GM21825 (cell line): ENCODE results near the gene TMEM143.
"Not testable (repeated sequence)": the region's sequence is repeated elsewhere in the genome, so short reads cannot be mapped to it uniquely, and the experiment has no call there.

Experiments used
- ATAC-seq: cut with Tn5 transposase; IDR thresholded peaks from one replicate; pipeline ENCODE4 v1.9.1; 2021; ENCODE audit warnings: mild to moderate bottlenecking, moderate library complexity; ENCODE audit not compliant: unreplicated experiment

Gene TMEM143

GRCh38 chr19:48363810-48364597 is at the start of gene TMEM143, which contains the start of gene SYNGR4:
Gene TMEM143 (minus strand): TSS chr19:48363940. CDS start chr19:48363920, 20 bp downstream.
Gene SYNGR4 (plus strand): TSS chr19:48364367. CDS start chr19:48365843, 1,476 bp downstream.
- ATAC-seq, result peak; percentile 76

- ATAC-seq, result no peak
Observed at GRCh38 chr19:48405850-48406249, 42.1 kb upstream of the TMEM143 start.

GRCh38 chr19:48405010-48405659 is 41.4 kb upstream of the TMEM143 start:
- no peak for ATAC-seq

- ATAC-seq, result peak; percentile 47
Observed at GRCh38 chr19:48403606-48404005, 39.9 kb upstream of the TMEM143 start.

GRCh38 chr19:48401287-48401686 is 37.5 kb upstream of the TMEM143 start:
- no peak for ATAC-seq

- ATAC-seq, result no peak
Observed at GRCh38 chr19:48400018-48400742, 36.4 kb upstream of the TMEM143 start.

- peak; percentile 45 for ATAC-seq
Observed at GRCh38 chr19:48398375-48399235, 34.9 kb upstream of the TMEM143 start.

GRCh38 chr19:48398102-48398374 is 34.3 kb upstream of the TMEM143 start:
- ATAC-seq, result peak; percentile 3

- ATAC-seq, result no peak
Observed at GRCh38 chr19:48397263-48398101, 33.7 kb upstream of the TMEM143 start.

- ATAC-seq, result no peak
Observed at GRCh38 chr19:48396824-48397176, 33.1 kb upstream of the TMEM143 start.

GRCh38 chr19:48396016-48396823 is 32.5 kb upstream of the TMEM143 start:
- ATAC-seq, result no peak

GRCh38 chr19:48395499-48395898 is 31.8 kb upstream of the TMEM143 start:
- ATAC-seq, result no peak

- ATAC-seq, result no peak
Observed at GRCh38 chr19:48395170-48395455, 31.4 kb upstream of the TMEM143 start.

GRCh38 chr19:48394331-48395169 is 30.8 kb upstream of the TMEM143 start:
- ATAC-seq, result no peak

GRCh38 chr19:48393559-48394330 is 30.0 kb upstream of the TMEM143 start, which contains the start of gene GRIN2D:
Gene GRIN2D (plus strand): TSS chr19:48393668. CDS start chr19:48398393, 4,725 bp downstream.
- no peak for ATAC-seq

- ATAC-seq, result no peak
Observed at GRCh38 chr19:48392860-48393558, 29.3 kb upstream of the TMEM143 start.

GRCh38 chr19:48392006-48392344 is 28.2 kb upstream of the TMEM143 start:
- not testable (repeated sequence) for ATAC-seq
